Measurements from ENCODE around the gene KITLG.

GRCh38 chr12:88627501-88627900 is 47.2 kb upstream of the KITLG start:
- no peak for TF ChIP-seq CTCF (conservative IDR thresholded peaks at IDR 0.05 in 1 of 2, IDR thresholded peaks at IDR 0.05 in 1 of 2; ENCODE audit: extremely low read depth in 1 of 2, insufficient read depth in 1 of 2, low read depth in 1 of 2, low read length in 2 of 2)
- no peak for TF ChIP-seq EZH2 (IDR thresholded peaks at IDR 0.05; ENCODE audit: borderline replicate concordance, low read length)

Measured in mammary epithelial cell (primary cell).